GM12892 (cell line): ENCODE data around the gene FCN1.

Experiments
- DNase-seq: peaks from one replicate; pipeline ENCODE4 v3.0.0; 2011; ENCODE audit not compliant: insufficient read length
- FAIRE-seq: peaks from 2 replicates; lab custom pipeline; 2011; peaks lifted over from hg19 to GRCh38; lab: Jason Lieb, UNC
- POLR2A ChIP-seq: IDR thresholded peaks from 2 replicates; pipeline ENCODE4 v1.6.1; 2011; ENCODE audit warnings: low read depth, low read length, control low read depth
- POLR2AphosphoS5 ChIP-seq: IDR thresholded peaks from 2 replicates; pipeline ENCODE4 v1.6.1; 2011; ENCODE audit warnings: low read depth, low read length, control low read depth
- TAF1 ChIP-seq: IDR thresholded peaks from 2 replicates; pipeline ENCODE4 v1.6.1; 2011; ENCODE audit warnings: low read depth, mild to moderate bottlenecking, control low read depth, low read length, borderline replicate concordance

Gene FCN1

DNA sequence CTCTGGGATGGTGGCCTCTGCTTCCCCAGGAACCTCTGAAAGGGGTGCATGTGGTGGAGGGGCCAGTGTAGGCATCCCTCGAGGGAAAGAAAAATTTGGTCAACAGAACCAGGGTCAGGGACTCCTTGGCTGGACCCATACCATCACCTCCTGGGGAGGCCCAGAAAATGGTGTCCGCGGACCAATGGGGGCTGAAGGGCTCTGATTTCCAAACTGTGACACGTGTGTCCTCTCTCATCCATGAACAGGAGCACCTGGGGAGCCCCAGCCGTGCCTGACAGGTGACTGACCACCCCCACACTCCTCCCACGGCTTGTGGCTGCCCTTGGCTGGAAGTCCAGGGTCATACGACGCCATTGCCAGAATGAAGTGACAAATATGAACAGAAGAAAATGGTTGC, 33.2 kb downstream of the FCN1 start:
- TF ChIP-seq POLR2A (no peak), POLR2AphosphoS5 (no peak), TAF1 (no peak)
- no peak for DNase-seq
- no peak for FAIRE-seq

DNA sequence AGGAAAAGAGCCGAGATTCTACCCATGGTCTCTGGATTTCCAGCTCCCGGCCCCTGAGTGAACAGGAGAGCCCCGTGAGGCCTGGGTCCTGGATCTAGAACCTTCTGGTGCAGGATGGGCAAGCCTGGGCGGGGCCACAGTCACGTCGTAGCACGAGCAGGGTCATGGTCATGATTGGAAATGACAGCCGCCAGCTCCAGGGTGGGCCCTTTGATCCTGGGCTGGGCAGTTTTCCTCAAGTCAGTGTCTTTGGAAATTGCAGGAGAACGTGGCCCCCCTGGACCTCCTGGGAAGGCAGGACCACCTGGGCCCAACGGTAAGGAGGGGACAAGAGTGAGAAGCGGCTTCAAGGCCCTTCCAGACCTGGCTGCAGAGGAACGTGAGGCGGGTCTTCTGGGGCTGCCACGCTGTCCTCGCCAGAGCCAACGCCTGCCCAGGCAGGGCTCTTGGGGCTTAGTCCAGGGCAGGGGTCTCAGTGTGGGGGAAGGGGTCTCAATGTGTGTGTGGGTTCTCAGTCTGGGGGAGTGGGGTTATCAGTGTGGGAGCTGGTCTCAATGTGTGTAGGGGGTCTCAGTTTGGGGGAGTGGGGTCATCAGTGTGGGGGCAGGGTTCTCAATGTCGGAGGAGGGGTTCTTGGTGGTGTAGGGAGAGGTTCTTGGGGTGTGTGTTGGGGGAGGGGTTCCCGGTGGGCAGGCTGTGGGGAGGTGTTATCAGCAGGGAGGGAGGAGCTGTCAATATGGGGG, 34.5 kb downstream of the FCN1 start:
- FAIRE-seq (no peak), DNase-seq (no peak)
- TF ChIP-seq POLR2A (no peak), POLR2AphosphoS5 (no peak), TAF1 (no peak)

DNA sequence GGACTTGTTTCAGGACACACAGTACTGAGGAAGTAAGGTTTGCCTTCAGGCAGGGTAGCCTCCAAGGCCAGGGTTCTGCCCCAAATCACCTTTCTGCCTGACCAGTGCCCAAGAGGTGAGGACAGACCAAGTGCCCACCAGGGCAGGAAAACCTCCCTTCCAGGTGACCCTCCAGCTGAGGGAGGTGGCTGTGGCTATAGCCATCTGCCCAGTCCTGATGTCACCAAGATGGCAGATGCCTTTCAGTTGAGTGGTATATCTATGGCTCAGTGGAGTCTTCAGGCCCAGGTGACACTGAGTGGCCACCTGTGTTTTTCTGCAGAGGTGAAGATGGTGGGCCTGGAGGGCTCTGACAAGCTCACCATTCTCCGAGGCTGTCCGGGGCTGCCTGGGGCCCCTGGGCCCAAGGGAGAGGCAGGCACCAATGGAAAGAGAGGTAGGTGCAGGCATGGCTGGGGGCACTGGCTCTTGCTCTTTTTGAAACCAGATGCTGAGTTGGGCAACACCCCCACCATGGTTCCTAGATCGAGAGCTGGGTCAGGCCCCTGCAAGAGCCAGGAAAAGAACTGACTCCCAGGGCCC, 35.4 kb downstream of the FCN1 start:
- no peak for TF ChIP-seq TAF1
- TF ChIP-seq POLR2A: no peak
- no peak for TF ChIP-seq POLR2AphosphoS5
- DNase-seq (no peak), FAIRE-seq (no peak)

- no peak for FAIRE-seq
- no peak for DNase-seq
- no peak for TF ChIP-seq POLR2AphosphoS5
- TF ChIP-seq TAF1: no peak
- TF ChIP-seq POLR2A: no peak
These were observed 36.4 kb downstream of the FCN1 start for GRCh38 chr9:134881313-134881670.

- DNase-seq (no peak), FAIRE-seq (no peak)
- TF ChIP-seq TAF1 (no peak), POLR2AphosphoS5 (no peak), POLR2A (no peak)
These were observed 37.0 kb downstream of the FCN1 start, which contains the start of gene FCN2 for GRCh38 chr9:134880484-134881312. Gene FCN2, plus strand, starts transcription at chr9:134880810. Its CDS starts 12 bp downstream, at chr9:134880822.

DNA sequence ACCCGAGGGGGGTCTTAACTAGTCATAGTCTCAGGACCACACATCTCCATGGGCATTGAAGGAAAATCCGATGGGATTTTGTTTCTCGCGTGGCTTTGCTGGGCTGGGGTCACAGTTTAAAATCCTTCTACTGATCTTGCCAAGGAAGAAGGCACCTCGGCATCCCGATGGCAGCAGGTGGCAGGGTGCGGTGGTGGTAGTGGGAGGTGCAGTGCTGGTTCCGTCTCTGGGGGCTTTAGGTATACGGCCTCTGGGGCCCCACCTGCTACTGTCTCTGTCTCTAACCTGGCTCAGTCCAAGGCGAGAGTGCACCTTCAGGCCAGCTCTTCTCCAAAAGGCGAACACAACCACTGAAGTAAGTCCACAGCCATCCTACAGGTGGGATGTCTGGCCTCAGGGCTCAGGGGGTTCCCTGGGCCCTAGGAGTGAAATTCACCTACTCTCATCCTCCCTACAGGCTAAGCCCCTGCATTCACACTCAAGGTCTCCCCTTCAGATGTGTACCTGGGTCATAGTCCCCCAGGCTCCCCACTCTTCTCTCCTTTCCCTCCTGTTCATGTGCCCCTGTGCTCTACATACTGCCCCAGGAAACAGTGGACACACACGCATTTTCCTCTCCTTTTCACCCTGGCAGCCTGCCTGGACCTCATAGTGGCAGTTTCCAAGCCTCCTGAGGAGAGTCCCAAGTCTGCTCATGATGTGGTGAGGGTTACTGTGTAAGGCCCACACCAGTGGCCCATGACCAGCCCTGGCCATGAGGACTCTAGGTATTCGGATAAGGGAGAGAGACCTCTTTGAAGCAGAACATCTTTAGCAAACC, 37.8 kb downstream of the FCN1 start:
- no peak for TF ChIP-seq POLR2A
- no peak for TF ChIP-seq POLR2AphosphoS5
- TF ChIP-seq TAF1: no peak
- DNase-seq (no peak), FAIRE-seq (no peak)

- DNase-seq: no peak
- FAIRE-seq: no peak
- TF ChIP-seq POLR2AphosphoS5: no peak
- TF ChIP-seq POLR2A: no peak
- no peak for TF ChIP-seq TAF1
These were observed 40.2 kb downstream of the FCN1 start for GRCh38 chr9:134877541-134877940.

DNA sequence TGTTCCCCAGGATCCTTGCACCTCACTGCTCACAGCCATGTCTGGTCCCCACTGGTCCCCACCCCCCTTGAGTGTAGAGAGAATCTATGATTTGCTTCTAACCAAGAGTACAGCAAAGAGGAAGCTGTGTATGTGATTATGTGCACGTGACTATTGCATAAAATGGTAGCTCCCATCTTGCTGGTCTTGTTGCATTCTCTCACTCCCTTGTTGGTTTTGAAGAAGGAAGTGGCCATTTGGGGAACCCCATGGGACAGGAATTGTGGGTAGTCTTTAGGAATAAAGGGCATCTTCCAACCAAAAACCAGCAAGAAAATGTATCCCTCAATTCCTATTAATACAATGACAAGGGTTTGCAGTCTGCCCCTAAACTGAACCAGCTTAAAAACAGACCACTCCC, 42.3 kb downstream of the FCN1 start:
- FAIRE-seq (no peak), DNase-seq (no peak)
- TF ChIP-seq POLR2AphosphoS5: no peak
- no peak for TF ChIP-seq TAF1
- no peak for TF ChIP-seq POLR2A

DNA sequence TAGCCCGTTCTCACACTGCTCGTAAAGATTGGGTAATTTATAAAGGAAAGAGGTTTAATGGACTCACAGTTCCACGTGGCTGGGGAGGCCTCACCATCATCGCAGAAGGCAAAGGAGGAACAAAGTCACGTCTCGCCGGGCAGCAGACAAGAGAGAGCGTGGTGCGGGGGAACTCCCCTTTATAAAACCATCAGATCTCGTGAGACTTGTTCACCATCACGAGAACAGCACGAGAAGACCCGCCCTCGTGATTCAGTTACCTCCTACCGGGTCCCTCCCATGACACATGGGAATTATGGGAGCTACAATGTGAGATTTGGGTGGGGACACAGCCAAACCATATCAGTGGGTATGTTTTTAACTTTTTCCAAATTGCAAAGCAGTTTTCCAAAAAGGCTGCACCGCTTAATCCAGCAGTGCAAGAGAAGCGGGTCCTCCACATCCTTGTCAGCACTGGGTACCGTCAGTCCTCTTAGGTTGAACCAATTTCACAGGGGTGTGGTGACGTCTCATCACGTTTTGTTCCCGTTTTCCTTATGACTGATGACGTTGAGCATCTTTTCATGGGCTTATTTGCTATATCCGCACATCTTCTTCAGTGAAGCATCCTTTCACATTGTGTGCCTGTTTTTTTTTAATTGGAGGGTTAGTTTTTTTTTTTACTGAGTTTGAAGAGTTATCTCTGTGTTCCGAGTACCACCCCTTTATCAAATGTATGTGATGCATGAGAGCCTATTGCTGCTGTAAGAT, 45.1 kb downstream of the FCN1 start:
- no peak for DNase-seq
- TF ChIP-seq POLR2AphosphoS5: no peak
- TF ChIP-seq TAF1: no peak
- TF ChIP-seq POLR2A: no peak
- FAIRE-seq: no peak

- FAIRE-seq (no peak), DNase-seq (no peak)
- TF ChIP-seq TAF1: no peak
- no peak for TF ChIP-seq POLR2A
- no peak for TF ChIP-seq POLR2AphosphoS5
These were observed 45.9 kb downstream of the FCN1 start for GRCh38 chr9:134871697-134872340.
